H9 (cell line): ENCODE results near the gene OSTN. TPM values are rescaled to one million over a fixed set of nuclear protein-coding genes. Genes with fewer than 3 reads are reported as not detected.

Source experiments
- DNase-seq: peaks from one replicate; pipeline ENCODE4 v3.0.0-alpha.2; 2017
- H2AFZ ChIP-seq: one replicate; pipeline ENCODE4 v1.6.1; 2013; ENCODE audit warnings: mild to moderate bottlenecking, low read length, control low read depth, moderate library complexity
- H2AK5ac ChIP-seq: 2 replicates; pipeline ENCODE4 v1.6.1; 2013; ENCODE audit warnings: low read length, control low read depth, mixed read lengths; ENCODE audit not compliant: insufficient read length
- H2BK120ac ChIP-seq: one replicate; pipeline ENCODE4 v1.6.1; 2013; ENCODE audit warnings: low read depth, mild to moderate bottlenecking, low read length, control low read depth, inconsistent platforms; ENCODE audit not compliant: poor library complexity, severe bottlenecking
- H2BK12ac ChIP-seq: 2 replicates; pipeline ENCODE4 v1.6.1; 2013; ENCODE audit warnings: low read length, control low read depth, mixed read lengths, low read depth; ENCODE audit not compliant: insufficient read length
- H2BK15ac ChIP-seq: 2 replicates; pipeline ENCODE4 v1.6.1; 2013; ENCODE audit warnings: low read depth, low read length, control low read depth
- H2BK20ac ChIP-seq: one replicate; pipeline ENCODE4 v1.6.1; 2013; ENCODE audit warnings: low read depth, mild to moderate bottlenecking, low read length, control low read depth, inconsistent platforms; ENCODE audit not compliant: poor library complexity, severe bottlenecking
- H2BK5ac ChIP-seq: 2 replicates; pipeline ENCODE4 v1.6.1; 2013; ENCODE audit warnings: low read length, control low read depth, mixed read lengths; ENCODE audit not compliant: insufficient read length
- H3K14ac ChIP-seq: 2 replicates; pipeline ENCODE4 v1.6.1; 2013; ENCODE audit warnings: low read length, control low read depth; ENCODE audit not compliant: insufficient read depth
- H3K18ac ChIP-seq: 2 replicates; pipeline ENCODE4 v1.6.1; 2013; ENCODE audit warnings: low read depth, mild to moderate bottlenecking, mixed read lengths, low read length, control low read depth; ENCODE audit not compliant: insufficient read length
- H3K23ac ChIP-seq: 2 replicates; pipeline ENCODE4 v1.6.1; 2013; ENCODE audit warnings: low read length, control low read depth, mixed read lengths, low read depth; ENCODE audit not compliant: insufficient read length
- H3K23me2 ChIP-seq: 2 replicates; pipeline ENCODE4 v1.6.1; 2013; ENCODE audit warnings: low read depth, mild to moderate bottlenecking, mixed read lengths, low read length, control low read depth; ENCODE audit not compliant: insufficient read length, poor library complexity, severe bottlenecking
- H3K27ac ChIP-seq: 2 replicates; pipeline ENCODE4 v1.5.1; 2013; ENCODE audit warnings: low read length, control low read depth, mixed read lengths, low read depth; ENCODE audit not compliant: insufficient read length
- H3K27me3 ChIP-seq: 2 replicates; pipeline ENCODE4 v1.6.1; 2013; ENCODE audit warnings: low read length, control low read depth, inconsistent platforms; ENCODE audit not compliant: insufficient read depth
- H3K4ac ChIP-seq: 2 replicates; pipeline ENCODE4 v1.6.1; 2013; ENCODE audit warnings: low read depth, mild to moderate bottlenecking, control low read depth, inconsistent platforms, low read length, moderate library complexity
- H3K4me1 ChIP-seq: 2 replicates; pipeline ENCODE4 v1.6.1; 2013; ENCODE audit warnings: low read length, control low read depth, inconsistent platforms; ENCODE audit not compliant: insufficient read depth
- H3K4me2 ChIP-seq: 2 replicates; pipeline ENCODE4 v1.6.1; 2013; ENCODE audit warnings: low read length, control low read depth, mixed read lengths; ENCODE audit not compliant: insufficient read length, insufficient read depth
- H3K56ac ChIP-seq: 2 replicates; pipeline ENCODE4 v1.6.1; 2013; ENCODE audit warnings: low read depth, mild to moderate bottlenecking, mixed read lengths, low read length, control low read depth; ENCODE audit not compliant: insufficient read length
- H3K79me1 ChIP-seq: 2 replicates; pipeline ENCODE4 v1.6.1; 2013; ENCODE audit warnings: low read depth, mild to moderate bottlenecking, moderate library complexity, low read length, control low read depth, inconsistent platforms; ENCODE audit not compliant: insufficient read depth, poor library complexity, severe bottlenecking
- H3K79me2 ChIP-seq: 2 replicates; pipeline ENCODE4 v1.6.1; 2013; ENCODE audit warnings: low read length, control low read depth, inconsistent platforms; ENCODE audit not compliant: insufficient read depth
- H3K9ac ChIP-seq: 2 replicates; pipeline ENCODE4 v1.6.1; 2013; ENCODE audit warnings: low read length, control low read depth, mixed read lengths; ENCODE audit not compliant: insufficient read length; ENCODE audit errors: extremely low read depth
- H3K9me3 ChIP-seq: one replicate; pipeline ENCODE4 v1.6.1; 2013; ENCODE audit warnings: low read depth, low read length, inconsistent platforms; ENCODE audit not compliant: control insufficient read depth
- H3T11ph ChIP-seq: one replicate; pipeline ENCODE4 v1.6.1; 2013; ENCODE audit warnings: mild to moderate bottlenecking, low read length, control low read depth, inconsistent platforms
- H4K20me1 ChIP-seq: one replicate; pipeline ENCODE4 v1.6.1; 2013; ENCODE audit not compliant: control insufficient read depth, insufficient read length, insufficient read depth
- H4K5ac ChIP-seq: 2 replicates; pipeline ENCODE4 v1.6.1; 2013; ENCODE audit warnings: low read depth, mild to moderate bottlenecking, mixed read lengths, low read length, control low read depth; ENCODE audit not compliant: insufficient read length
- H4K8ac ChIP-seq: replicated peaks from 2 replicates; pipeline ENCODE4 v1.6.1; 2013; ENCODE audit warnings: low read length, control low read depth, mixed read lengths, low read depth; ENCODE audit not compliant: insufficient read length
- H4K91ac ChIP-seq: 2 replicates; pipeline ENCODE4 v1.6.1; 2013; ENCODE audit warnings: low read depth, mild to moderate bottlenecking, moderate library complexity, mixed read lengths, low read length, control low read depth; ENCODE audit not compliant: insufficient read length
- H3K27ac Mint-ChIP-seq, 3 experiments: 2 replicates in 2 of 3; 3 replicates in 1 of 3; pipeline ENCODE4 v1.8.0; 2020 to 2021; ENCODE audit warnings: mixed read lengths in 3 of 3, mild to moderate bottlenecking in 1 of 3, moderate library complexity in 1 of 3
- H3K27me3 Mint-ChIP-seq: 2 replicates; pipeline ENCODE4 v1.8.0; 2021; ENCODE audit warnings: low read depth, mild to moderate bottlenecking, moderate library complexity, mixed read lengths
- H3K36me3 Mint-ChIP-seq, 3 experiments: 2 replicates in 2 of 3; 3 replicates in 1 of 3; pipeline ENCODE4 v1.8.0; 2020 to 2021; ENCODE audit warnings: low read depth in 3 of 3, mixed read lengths in 3 of 3; ENCODE audit not compliant: insufficient read depth in 1 of 3
- H3K4me1 Mint-ChIP-seq, 2 experiments: 2 replicates each; pipeline ENCODE4 v1.8.0; 2020; ENCODE audit warnings: mixed read lengths in 2 of 2
- H3K4me3 Mint-ChIP-seq, 2 experiments: 2 replicates in 1 of 2; 3 replicates in 1 of 2; pipeline ENCODE4 v1.8.0; 2020 to 2021; ENCODE audit warnings: mild to moderate bottlenecking in 2 of 2, mixed read lengths in 2 of 2, moderate library complexity in 1 of 2
- H3K9me3 Mint-ChIP-seq, 2 experiments: 2 replicates in 1 of 2; 3 replicates in 1 of 2; pipeline ENCODE4 v1.8.0; 2020; ENCODE audit warnings: mild to moderate bottlenecking in 2 of 2, mixed read lengths in 2 of 2, moderate library complexity in 1 of 2
- WGBS: extraction: QIAGEN DNeasy Blood & Tissue Kit; methylation state at CpG from one replicate; pipeline ENCODE4 v1.1.7; 2013; ENCODE audit warnings: missing lambda C conversion rate, low lambda C conversion rate, mixed read lengths; ENCODE audit not compliant: insufficient read length; ENCODE audit errors: extremely low coverage; 5-methylcytosine and 5-hydroxymethylcytosine counted together
- total RNA-seq: library from RNA; stranded (reverse); gene quantifications from 2 replicates; pipeline ENCODE4 v1.2.1, GENCODE V29; 2021
- TF ChIP-seq, protein P1 (sequence below): fragments of 200-600 bp; sonication (generic); conservative IDR thresholded peaks from 3 replicates; pipeline ENCODE4 v1.8.0; 2021; ENCODE audit warnings: antibody characterized with exemption, mild to moderate bottlenecking

Gene OSTN
- total RNA-seq, 1 experiment from 2014 or later = 0.07 TPM

DNA sequence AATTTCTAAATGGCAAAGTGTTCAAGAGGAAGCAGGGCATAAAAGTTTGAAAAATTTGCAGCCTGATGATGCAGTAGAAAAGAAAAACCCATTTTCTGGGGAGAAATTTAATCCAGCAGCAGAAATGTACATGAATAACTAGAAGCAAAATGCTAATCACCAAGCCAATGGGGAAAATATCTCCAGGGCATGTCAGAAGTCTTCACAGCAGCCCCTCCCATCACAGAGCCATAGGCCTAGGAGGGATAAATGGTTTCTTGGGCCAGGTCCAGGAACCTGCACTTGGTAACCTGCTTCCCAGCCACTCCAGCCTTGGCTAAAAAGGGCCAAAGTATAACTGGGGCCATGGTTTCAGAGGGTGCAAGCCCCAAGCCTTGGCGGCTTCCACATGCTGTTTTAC lies 22.6 kb downstream of the OSTN start:
- peaks cover 2 to 4% of the 10 kb centered on the region in 2 experiments; a peak in 4 of 5 replicates for H3K9me3 Mint-ChIP-seq
- H3K27me3 Mint-ChIP-seq = no peaks in the 10 kb centered on the region
- no peak overlapping the region for H4K8ac ChIP-seq
- H3K4me2 ChIP-seq = no peak overlapping the region
- H2BK20ac ChIP-seq = no peak overlapping the region
- no peak overlapping the region for H2BK5ac ChIP-seq
- H3K23ac ChIP-seq = no peak overlapping the region
- TF ChIP-seq, protein P1, sequence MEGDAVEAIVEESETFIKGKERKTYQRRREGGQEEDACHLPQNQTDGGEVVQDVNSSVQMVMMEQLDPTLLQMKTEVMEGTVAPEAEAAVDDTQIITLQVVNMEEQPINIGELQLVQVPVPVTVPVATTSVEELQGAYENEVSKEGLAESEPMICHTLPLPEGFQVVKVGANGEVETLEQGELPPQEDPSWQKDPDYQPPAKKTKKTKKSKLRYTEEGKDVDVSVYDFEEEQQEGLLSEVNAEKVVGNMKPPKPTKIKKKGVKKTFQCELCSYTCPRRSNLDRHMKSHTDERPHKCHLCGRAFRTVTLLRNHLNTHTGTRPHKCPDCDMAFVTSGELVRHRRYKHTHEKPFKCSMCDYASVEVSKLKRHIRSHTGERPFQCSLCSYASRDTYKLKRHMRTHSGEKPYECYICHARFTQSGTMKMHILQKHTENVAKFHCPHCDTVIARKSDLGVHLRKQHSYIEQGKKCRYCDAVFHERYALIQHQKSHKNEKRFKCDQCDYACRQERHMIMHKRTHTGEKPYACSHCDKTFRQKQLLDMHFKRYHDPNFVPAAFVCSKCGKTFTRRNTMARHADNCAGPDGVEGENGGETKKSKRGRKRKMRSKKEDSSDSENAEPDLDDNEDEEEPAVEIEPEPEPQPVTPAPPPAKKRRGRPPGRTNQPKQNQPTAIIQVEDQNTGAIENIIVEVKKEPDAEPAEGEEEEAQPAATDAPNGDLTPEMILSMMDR = no peak
- H3K9ac ChIP-seq = no peak overlapping the region
- no peak overlapping the region for H2BK12ac ChIP-seq
- H3K4ac ChIP-seq = no peak overlapping the region
- no peak overlapping the region for H4K5ac ChIP-seq
- H3K18ac ChIP-seq = no peak overlapping the region
- no peak overlapping the region for H2BK15ac ChIP-seq
- no peak overlapping the region for H2AFZ ChIP-seq
- H3K27ac ChIP-seq = no peak overlapping the region
- H3K36me3 Mint-ChIP-seq = peaks cover 0 to 3% (median 1%) of the 10 kb centered on the region in 3 experiments; a peak in 3 of 7 replicates
- H4K20me1 ChIP-seq = no peaks in the 10 kb centered on the region
- H2BK120ac ChIP-seq = no peak overlapping the region
- no peak overlapping the region for H2AK5ac ChIP-seq
- no peaks in the 10 kb centered on the region for H3K27me3 ChIP-seq
- no peak for DNase-seq
- no peaks in the 10 kb centered on the region for H3K4me1 Mint-ChIP-seq
- H3K23me2 ChIP-seq = no peaks in the 10 kb centered on the region
- H3K9me3 ChIP-seq = no peaks in the 10 kb centered on the region
- no peaks in the 10 kb centered on the region for H3K79me2 ChIP-seq
- no CpG with 5 or more reads among the region's 1 CpG for WGBS
- no peak overlapping the region for H3K4me3 Mint-ChIP-seq
- no peak overlapping the region for H4K91ac ChIP-seq
- no peak overlapping the region for H3T11ph ChIP-seq
- H3K79me1 ChIP-seq = no peaks in the 10 kb centered on the region
- H3K56ac ChIP-seq = no peak overlapping the region
- no peak overlapping the region for H3K14ac ChIP-seq
- no peaks in the 10 kb centered on the region for H3K4me1 ChIP-seq
- H3K27ac Mint-ChIP-seq = no peak overlapping the region
